GM10266 (cell line): ENCODE data around the gene ANKS1A.

Source experiments
- DNase-seq: peaks from one replicate; pipeline ENCODE4 v3.0.0; 2012; ENCODE audit errors: extremely low spot score
- TF ChIP-seq, protein P1 (sequence below): IDR thresholded peaks from 2 replicates; pipeline ENCODE4 v1.5.1; 2012; ENCODE audit warnings: mild to moderate bottlenecking, low read depth; ENCODE audit not compliant: control insufficient read depth, insufficient read depth; ENCODE audit errors: missing control alignments

ANKS1A gene

DNA sequence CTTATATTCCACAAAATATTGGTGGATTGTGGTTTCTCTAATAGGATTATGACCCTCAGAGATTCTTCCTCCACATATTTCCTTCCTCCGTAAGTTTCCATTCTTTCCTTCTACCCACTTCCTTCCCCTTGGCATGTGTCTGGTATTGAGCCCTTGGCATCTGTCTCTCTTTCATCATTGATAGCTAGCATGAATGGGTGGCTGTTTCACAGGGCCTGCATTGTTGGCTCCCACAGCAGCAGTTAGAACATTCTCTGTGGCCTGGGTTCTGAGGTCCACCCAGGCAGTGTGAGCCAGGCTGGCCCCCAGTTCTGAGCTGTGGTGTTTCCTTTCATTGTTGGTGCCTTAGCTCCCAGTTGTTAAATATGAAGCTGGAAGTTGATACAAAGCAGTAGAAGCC lies 125.3 kb downstream of the ANKS1A start:
- DNase-seq = no peak
- TF ChIP-seq, protein P1, sequence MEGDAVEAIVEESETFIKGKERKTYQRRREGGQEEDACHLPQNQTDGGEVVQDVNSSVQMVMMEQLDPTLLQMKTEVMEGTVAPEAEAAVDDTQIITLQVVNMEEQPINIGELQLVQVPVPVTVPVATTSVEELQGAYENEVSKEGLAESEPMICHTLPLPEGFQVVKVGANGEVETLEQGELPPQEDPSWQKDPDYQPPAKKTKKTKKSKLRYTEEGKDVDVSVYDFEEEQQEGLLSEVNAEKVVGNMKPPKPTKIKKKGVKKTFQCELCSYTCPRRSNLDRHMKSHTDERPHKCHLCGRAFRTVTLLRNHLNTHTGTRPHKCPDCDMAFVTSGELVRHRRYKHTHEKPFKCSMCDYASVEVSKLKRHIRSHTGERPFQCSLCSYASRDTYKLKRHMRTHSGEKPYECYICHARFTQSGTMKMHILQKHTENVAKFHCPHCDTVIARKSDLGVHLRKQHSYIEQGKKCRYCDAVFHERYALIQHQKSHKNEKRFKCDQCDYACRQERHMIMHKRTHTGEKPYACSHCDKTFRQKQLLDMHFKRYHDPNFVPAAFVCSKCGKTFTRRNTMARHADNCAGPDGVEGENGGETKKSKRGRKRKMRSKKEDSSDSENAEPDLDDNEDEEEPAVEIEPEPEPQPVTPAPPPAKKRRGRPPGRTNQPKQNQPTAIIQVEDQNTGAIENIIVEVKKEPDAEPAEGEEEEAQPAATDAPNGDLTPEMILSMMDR = no peak

DNA sequence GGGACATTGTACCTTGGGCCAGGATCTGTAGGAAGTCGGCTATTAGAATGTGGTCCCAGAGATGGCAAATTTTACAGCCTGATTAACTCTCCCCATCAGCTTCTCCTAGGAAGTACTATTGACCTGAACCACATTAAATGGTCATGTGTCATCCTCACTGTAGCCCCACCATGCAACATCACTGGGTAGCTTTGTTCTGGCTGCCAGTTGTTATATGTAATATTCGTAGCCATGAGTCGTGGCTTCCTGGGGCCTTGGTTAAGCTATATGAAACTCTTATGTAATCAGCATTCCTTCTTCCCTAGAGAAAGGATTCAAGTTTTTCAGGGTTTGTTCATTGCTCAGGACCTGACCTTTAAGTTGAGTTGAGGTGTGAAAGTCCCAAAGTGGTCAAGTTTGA lies 125.7 kb downstream of the ANKS1A start:
- no peak for DNase-seq
- TF ChIP-seq, protein P1 = no peak

DNA sequence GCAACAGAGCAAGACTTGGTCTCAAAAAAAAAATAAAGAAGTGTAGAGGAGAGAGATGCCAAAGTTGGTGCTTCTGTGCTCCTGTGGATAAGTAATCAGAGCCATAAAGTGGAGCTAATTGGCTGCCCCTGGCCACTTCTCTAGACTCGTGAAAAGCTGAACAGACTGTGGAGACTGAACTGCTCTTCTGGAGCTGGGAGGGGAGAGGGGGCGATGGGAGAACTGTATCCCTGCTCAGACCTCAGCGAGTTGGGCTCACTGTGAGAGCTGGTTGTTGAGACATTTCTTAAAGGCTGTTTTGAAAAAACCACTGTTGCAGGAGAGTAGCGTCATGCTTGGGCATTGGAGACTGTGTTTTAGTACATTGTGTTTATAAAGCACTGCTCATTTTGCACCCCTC lies 126.4 kb downstream of the ANKS1A start:
- TF ChIP-seq, protein P1 = no peak
- DNase-seq = no peak

DNA sequence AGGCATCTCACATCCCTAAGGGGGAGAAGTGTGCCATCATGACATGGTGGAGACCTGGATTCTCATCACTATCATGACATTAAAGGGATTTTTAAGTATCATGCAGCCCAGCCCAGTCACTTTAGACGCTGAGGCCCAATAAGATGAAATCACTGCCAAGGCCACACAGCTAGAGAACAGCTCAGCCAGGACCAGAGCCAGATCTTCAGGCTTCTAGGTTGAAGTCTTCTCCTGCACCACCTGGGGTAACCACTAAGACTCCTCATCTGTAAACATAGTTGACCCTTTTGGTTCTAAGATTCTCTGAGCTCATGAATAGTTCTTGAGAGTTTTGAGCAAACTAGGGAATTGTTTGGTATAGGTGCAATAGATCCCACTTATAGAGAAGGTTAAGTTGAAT lies 126.9 kb downstream of the ANKS1A start:
- no peak for DNase-seq
- TF ChIP-seq, protein P1 = no peak

DNA sequence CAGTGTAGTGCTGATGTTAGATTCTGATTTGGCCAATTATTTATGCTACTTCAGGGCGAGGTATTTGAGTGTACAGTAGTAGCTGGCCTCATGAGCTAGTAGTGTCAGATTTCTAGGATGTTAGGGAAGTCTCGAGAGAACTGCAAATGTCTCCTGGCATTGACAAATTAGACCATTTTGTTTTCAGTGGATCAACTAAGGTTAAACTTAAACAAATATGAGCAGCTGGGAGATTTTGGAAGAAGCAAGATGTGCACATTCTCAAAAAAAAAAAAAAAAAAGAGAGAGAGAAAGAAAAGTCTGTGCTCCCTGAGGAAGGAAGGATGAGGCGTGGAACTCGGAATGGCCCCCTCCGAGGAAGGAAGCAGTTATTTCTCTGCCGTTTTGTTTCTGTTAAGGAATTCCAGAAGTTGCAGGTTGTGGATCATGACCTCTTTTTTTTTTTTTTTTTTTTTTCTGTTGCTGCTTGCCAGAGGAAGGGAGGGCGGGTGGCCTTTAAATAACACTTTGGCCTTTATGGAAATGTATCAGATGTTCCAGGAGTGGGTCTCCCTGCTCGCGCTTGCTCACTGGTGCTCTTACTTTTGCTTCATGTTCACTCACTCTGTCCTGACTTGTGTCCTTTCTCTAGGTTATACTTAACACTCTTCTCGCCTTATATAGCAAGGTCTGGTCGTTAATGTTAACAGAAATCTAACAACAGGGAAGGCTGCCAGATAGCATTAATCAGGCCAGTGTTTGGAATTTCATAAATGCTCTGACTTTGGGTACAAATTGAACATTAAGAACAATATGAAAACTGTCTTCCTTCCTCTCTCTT lies 127.7 kb downstream of the ANKS1A start:
- DNase-seq = no peak
- TF ChIP-seq, protein P1 = no peak

DNA sequence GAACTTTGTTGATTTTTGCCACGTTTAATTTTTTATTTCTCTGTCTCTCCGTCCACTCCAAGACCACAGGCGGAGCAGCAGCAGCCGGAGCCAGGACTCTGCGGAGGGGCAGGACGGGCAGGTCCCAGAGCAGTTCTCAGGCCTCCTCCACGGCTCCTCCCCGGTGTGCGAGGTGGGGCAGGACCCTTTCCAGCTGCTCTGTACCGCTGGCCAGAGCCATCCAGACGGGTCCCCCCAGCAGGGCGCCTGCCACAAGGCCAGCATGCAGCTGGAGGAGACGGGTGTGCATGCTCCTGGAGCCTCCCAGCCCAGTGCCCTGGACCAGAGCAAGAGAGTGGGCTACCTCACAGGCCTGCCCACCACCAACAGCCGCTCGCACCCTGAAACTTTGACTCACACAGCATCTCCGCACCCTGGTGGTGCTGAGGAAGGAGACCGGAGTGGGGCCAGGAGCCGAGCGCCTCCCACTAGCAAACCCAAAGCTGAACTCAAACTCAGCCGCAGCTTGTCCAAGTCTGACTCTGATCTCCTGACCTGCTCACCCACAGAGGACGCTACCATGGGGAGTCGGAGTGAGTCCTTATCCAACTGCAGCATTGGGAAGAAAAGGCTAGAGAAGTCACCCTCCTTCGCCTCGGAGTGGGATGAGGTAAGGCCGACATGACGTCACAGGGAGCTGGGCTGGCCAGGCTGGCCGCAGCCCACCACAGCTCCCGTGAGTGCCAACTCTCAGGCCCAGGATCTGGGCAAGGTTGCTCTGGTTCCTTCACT lies 128.5 kb downstream of the ANKS1A start:
- TF ChIP-seq, protein P1 = no peak
- no peak for DNase-seq

DNA sequence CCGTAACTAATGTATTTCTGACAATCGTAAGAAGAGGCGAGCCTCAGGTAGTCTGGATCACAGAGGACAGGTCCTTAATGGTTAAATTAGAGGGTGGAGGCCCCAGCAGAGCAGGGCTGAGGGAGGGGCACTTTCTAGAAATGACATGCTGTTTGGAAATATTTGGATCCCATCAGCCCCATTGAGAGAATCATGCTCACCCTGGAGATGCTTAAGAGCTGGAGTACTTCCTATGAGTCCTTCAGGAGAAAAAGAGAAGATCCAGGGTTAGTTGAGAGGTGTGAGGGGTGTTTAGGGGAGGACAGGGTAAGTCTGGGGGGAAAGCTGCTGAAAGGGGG lies 129.1 kb downstream of the ANKS1A start:
- DNase-seq = no peak
- TF ChIP-seq, protein P1 = no peak
